Measurements from ENCODE around the gene GRIP1.

Gene GRIP1

DNA sequence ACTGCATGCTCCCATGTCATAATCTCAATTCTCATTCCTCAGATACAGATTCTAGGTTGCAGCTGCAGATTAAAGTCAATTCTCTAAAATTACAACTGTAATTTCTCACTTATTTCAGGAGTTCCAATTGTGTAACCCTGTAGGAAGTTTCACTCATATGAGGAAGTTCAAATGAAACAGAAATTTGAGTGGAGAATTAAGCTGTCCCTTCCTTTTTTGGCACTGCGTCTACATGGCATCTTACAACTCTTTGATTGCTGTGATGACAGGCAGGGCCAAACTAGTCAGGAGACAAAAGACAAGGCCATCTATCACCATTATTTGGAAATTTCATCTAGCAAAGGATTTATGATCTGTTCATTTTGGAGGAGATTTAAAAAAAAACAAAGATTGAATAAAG, 13.3 kb upstream of the GRIP1 start:
- TF ChIP-seq CEBPB (IDR thresholded peaks at IDR 0.05), result no peak
- TF ChIP-seq ZBTB7A (IDR thresholded peaks at IDR 0.05; ENCODE audit: low read depth), result no peak
- TF ChIP-seq, protein P1, sequence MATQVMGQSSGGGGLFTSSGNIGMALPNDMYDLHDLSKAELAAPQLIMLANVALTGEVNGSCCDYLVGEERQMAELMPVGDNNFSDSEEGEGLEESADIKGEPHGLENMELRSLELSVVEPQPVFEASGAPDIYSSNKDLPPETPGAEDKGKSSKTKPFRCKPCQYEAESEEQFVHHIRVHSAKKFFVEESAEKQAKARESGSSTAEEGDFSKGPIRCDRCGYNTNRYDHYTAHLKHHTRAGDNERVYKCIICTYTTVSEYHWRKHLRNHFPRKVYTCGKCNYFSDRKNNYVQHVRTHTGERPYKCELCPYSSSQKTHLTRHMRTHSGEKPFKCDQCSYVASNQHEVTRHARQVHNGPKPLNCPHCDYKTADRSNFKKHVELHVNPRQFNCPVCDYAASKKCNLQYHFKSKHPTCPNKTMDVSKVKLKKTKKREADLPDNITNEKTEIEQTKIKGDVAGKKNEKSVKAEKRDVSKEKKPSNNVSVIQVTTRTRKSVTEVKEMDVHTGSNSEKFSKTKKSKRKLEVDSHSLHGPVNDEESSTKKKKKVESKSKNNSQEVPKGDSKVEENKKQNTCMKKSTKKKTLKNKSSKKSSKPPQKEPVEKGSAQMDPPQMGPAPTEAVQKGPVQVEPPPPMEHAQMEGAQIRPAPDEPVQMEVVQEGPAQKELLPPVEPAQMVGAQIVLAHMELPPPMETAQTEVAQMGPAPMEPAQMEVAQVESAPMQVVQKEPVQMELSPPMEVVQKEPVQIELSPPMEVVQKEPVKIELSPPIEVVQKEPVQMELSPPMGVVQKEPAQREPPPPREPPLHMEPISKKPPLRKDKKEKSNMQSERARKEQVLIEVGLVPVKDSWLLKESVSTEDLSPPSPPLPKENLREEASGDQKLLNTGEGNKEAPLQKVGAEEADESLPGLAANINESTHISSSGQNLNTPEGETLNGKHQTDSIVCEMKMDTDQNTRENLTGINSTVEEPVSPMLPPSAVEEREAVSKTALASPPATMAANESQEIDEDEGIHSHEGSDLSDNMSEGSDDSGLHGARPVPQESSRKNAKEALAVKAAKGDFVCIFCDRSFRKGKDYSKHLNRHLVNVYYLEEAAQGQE (IDR thresholded peaks at IDR 0.05; ENCODE audit: low read depth), result no peak
- TF ChIP-seq EGR1 (IDR thresholded peaks at IDR 0.05), result no peak
- TF ChIP-seq, protein P2, sequence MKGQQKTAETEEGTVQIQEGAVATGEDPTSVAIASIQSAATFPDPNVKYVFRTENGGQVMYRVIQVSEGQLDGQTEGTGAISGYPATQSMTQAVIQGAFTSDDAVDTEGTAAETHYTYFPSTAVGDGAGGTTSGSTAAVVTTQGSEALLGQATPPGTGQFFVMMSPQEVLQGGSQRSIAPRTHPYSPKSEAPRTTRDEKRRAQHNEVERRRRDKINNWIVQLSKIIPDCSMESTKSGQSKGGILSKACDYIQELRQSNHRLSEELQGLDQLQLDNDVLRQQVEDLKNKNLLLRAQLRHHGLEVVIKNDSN (IDR thresholded peaks at IDR 0.05), result no peak
- no peak for TF ChIP-seq YY1 (IDR thresholded peaks at IDR 0.05; ENCODE audit: low read depth)
- TF ChIP-seq TCF12 (IDR thresholded peaks at IDR 0.05; ENCODE audit: low read depth), result no peak
- no peak for TF ChIP-seq RAD21 (IDR thresholded peaks at IDR 0.05; ENCODE audit: low read depth)
- TF ChIP-seq, protein P3, sequence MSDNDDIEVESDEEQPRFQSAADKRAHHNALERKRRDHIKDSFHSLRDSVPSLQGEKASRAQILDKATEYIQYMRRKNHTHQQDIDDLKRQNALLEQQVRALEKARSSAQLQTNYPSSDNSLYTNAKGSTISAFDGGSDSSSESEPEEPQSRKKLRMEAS (IDR thresholded peaks at IDR 0.05), result no peak
- no peak for TF ChIP-seq TAF1 (IDR thresholded peaks at IDR 0.05; ENCODE audit: low read depth)
- no peak for TF ChIP-seq FOXM1 (IDR thresholded peaks at IDR 0.05; ENCODE audit: borderline replicate concordance, low read depth)
- TF ChIP-seq TEAD4 (IDR thresholded peaks at IDR 0.05), result no peak
- no peak for TF ChIP-seq EP300 (IDR thresholded peaks at IDR 0.05; ENCODE audit: borderline replicate concordance)

DNA sequence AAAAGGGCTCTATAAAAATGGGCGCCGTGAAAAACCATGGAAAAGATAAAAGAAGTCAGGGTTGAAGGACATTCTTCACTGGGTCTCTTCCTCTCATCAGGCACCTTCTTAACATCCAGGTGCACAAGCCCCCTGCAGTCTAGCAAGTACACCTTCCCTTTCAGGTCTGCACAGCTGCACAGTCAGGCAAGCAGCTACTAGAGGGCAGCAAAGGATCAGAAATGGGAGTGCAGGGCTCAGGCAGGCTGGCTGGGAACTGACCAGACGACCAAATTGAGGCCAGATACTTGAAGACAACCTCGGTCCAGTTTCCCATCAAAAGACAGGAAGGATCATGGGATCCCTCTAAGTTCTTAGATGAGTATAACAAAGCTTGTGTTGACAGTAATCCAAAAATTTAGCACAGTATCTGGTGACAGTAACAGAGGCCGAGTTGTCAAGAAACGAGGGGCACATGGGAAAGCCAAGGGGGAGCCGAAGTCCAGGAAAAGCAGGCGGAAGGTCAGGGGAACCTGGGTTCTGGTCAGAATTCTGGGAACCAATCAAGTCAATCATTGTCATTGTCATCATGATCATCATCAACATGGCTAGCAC, 10.1 kb upstream of the GRIP1 start:
- no peak for TF ChIP-seq YY1 (IDR thresholded peaks at IDR 0.05; ENCODE audit: low read depth)
- TF ChIP-seq TAF1 (IDR thresholded peaks at IDR 0.05; ENCODE audit: low read depth), result no peak
- peak; percentile 88 for TF ChIP-seq RAD21 (IDR thresholded peaks at IDR 0.05; ENCODE audit: low read depth)
- TF ChIP-seq, protein P3 (IDR thresholded peaks at IDR 0.05), result no peak
- TF ChIP-seq, protein P1 (IDR thresholded peaks at IDR 0.05; ENCODE audit: low read depth), result no peak

DNA sequence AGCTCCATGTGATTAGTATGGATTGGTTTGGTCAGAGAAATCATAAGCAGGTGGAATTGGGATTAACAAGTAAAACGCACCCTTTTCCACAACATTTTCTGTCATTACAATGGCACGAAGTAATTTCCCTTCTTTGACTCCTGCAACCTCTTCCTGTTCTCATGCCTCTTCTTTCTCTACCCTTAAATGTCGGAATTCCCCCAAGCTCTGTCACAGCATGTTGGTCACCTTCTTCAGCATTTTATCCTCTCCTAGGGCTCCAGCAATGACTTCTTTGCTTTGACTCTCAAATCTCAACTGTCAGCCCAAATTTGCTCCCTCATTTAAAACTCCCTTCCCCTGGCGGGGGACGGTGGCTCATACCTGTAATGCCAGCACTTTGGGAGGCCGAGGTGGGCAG, 5.3 kb upstream of the GRIP1 start:
- TF ChIP-seq, protein P3 (IDR thresholded peaks at IDR 0.05), result no peak
- TF ChIP-seq RAD21 (IDR thresholded peaks at IDR 0.05; ENCODE audit: low read depth) (no peak), EGR1 (IDR thresholded peaks at IDR 0.05) (no peak), YY1 (IDR thresholded peaks at IDR 0.05; ENCODE audit: low read depth) (no peak), CREB1 (IDR thresholded peaks at IDR 0.05; ENCODE audit: low read depth) (no peak), ZBTB7A (IDR thresholded peaks at IDR 0.05; ENCODE audit: low read depth) (no peak), TCF12 (IDR thresholded peaks at IDR 0.05; ENCODE audit: low read depth) (no peak), FOXM1 (IDR thresholded peaks at IDR 0.05; ENCODE audit: borderline replicate concordance, low read depth) (no peak), EP300 (IDR thresholded peaks at IDR 0.05; ENCODE audit: borderline replicate concordance) (no peak), CEBPB (IDR thresholded peaks at IDR 0.05) (no peak), TEAD4 (IDR thresholded peaks at IDR 0.05) (no peak), TAF1 (IDR thresholded peaks at IDR 0.05; ENCODE audit: low read depth) (no peak)
- TF ChIP-seq, protein P2 (IDR thresholded peaks at IDR 0.05), result no peak

DNA sequence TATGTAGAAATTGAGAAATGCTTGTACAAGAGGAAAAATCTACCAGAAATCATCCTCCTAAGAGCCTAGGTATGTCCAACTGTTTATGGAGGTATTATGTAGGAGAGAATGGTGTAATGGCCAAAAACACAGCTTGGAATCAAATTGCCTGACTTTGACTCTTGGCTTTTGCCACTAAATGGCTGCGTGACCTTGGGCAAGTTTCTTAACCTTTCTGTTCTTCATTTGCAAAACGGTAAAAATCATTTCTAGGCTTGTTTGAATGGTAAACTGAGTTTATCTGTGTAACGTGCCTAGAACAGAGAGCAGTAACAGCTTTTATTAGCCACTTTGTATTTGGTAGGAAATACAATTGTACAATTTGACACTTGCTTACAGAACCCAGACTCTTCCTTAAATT, 4.9 kb upstream of the GRIP1 start:
- TF ChIP-seq NFIC (IDR thresholded peaks at IDR 0.05) (no peak), TCF12 (IDR thresholded peaks at IDR 0.05; ENCODE audit: low read depth) (no peak), TEAD4 (IDR thresholded peaks at IDR 0.05) (no peak), ZBTB7A (IDR thresholded peaks at IDR 0.05; ENCODE audit: low read depth) (no peak), YY1 (IDR thresholded peaks at IDR 0.05; ENCODE audit: low read depth) (no peak), TAF1 (IDR thresholded peaks at IDR 0.05; ENCODE audit: low read depth) (no peak), CEBPB (IDR thresholded peaks at IDR 0.05) (no peak), EP300 (IDR thresholded peaks at IDR 0.05; ENCODE audit: borderline replicate concordance) (no peak), CREB1 (IDR thresholded peaks at IDR 0.05; ENCODE audit: low read depth) (no peak), FOXM1 (IDR thresholded peaks at IDR 0.05; ENCODE audit: borderline replicate concordance, low read depth) (no peak), EGR1 (IDR thresholded peaks at IDR 0.05) (no peak), RAD21 (IDR thresholded peaks at IDR 0.05; ENCODE audit: low read depth) (no peak)
- TF ChIP-seq, protein P3 (IDR thresholded peaks at IDR 0.05), result no peak
- TF ChIP-seq, protein P2 (IDR thresholded peaks at IDR 0.05), result no peak
- TF ChIP-seq, protein P1 (IDR thresholded peaks at IDR 0.05; ENCODE audit: low read depth), result no peak
